Panc1 (cell line): ENCODE data around the gene SH2D1A. TPM values are rescaled to one million over a fixed set of nuclear protein-coding genes. Genes with fewer than 3 reads are reported as not detected.

Experiments
- ATAC-seq: fragments of 200-7000 bp; cut with Tn5 transposase; 2 replicates; pipeline ENCODE4 v1.9.1; 2020; ENCODE audit warnings: mild to moderate bottlenecking, moderate library complexity
- BruUV-seq: library from RNA; stranded (reverse); fragments of 400-500 nt; replicated peaks from 2 replicates; lab custom pipeline; 2021; lab: Mats Ljungman, UMichigan
- CTCF ChIA-PET: fragments of 300-600 bp; sonication (Branson Sonifier 250); formaldehyde crosslinking; loops from one replicate; lab custom pipeline; 2022; ENCODE audit warnings: antibody characterized with exemption; lab: Charles Lee
- POLR2A ChIA-PET: fragments of 300-600 bp; sonication (Branson Sonifier 250); formaldehyde crosslinking; loops from one replicate; lab custom pipeline; 2022; ENCODE audit warnings: antibody characterized with exemption; lab: Charles Lee
- DNase-seq: peaks from one replicate; pipeline ENCODE4 v3.0.0-alpha.2; 2010; ENCODE audit warnings: low read depth, low spot score
- H3K27ac ChIP-seq: 2 replicates; pipeline ENCODE4 v1.5.1; 2011; ENCODE audit warnings: mild to moderate bottlenecking, low read length, inconsistent platforms
- H3K27me3 ChIP-seq: fragments of 200-500 bp; sonication (Bioruptor generic); 2 replicates; pipeline ENCODE4 v1.6.0; 2014; ENCODE audit warnings: low read length, inconsistent platforms; ENCODE audit not compliant: control insufficient read depth, insufficient read depth
- H3K36me3 ChIP-seq: fragments of 200-500 bp; sonication (Bioruptor generic); 2 replicates; pipeline ENCODE4 v1.5.1; 2014; ENCODE audit warnings: inconsistent platforms, mild to moderate bottlenecking, low read length, moderate library complexity; ENCODE audit not compliant: control insufficient read depth, insufficient read depth
- H3K4me1 ChIP-seq: 2 replicates; pipeline ENCODE4 v1.5.1; 2011; ENCODE audit warnings: inconsistent platforms, mild to moderate bottlenecking, low read length, moderate library complexity; ENCODE audit not compliant: control insufficient read depth, insufficient read depth
- H3K4me3 ChIP-seq, 2 experiments: 2 replicates each; pipeline ENCODE4 v1.5.1; 2011 to 2012; ENCODE audit warnings: low read depth in 2 of 2, low read length in 2 of 2, mild to moderate bottlenecking in 2 of 2, inconsistent platforms in 1 of 2, moderate library complexity in 1 of 2
- H3K9me3 ChIP-seq: fragments of 200-500 bp; sonication (Bioruptor generic); 2 replicates; pipeline ENCODE4 v1.5.1; 2014; ENCODE audit warnings: low read depth, mild to moderate bottlenecking, inconsistent platforms, low read length, moderate library complexity; ENCODE audit not compliant: control insufficient read depth, insufficient read depth
- CTCF ChIP-seq: fragments of 450-650 bp; IDR thresholded peaks from 2 replicates; pipeline ENCODE4 v1.5.1; 2017; ENCODE audit warnings: mild to moderate bottlenecking
- POLR2AphosphoS5 ChIP-seq: IDR thresholded peaks from 2 replicates; pipeline ENCODE4 v1.6.1; 2012; ENCODE audit warnings: mild to moderate bottlenecking, low read depth, low read length, moderate library complexity
- REST ChIP-seq, 2 experiments: IDR thresholded peaks; 2 replicates each; pipeline ENCODE4 v1.6.1; 2011 to 2012; ENCODE audit warnings: low read depth in 2 of 2, control low read depth in 1 of 2, low read length in 1 of 2, mild to moderate bottlenecking in 1 of 2, moderate library complexity in 1 of 2; ENCODE audit not compliant: insufficient read depth in 1 of 2
- SIN3A ChIP-seq: IDR thresholded peaks from 2 replicates; pipeline ENCODE4 v1.6.1; 2012; ENCODE audit warnings: low read depth, mild to moderate bottlenecking, low read length, moderate library complexity, borderline replicate concordance; ENCODE audit not compliant: insufficient read depth
- TCF7L2 ChIP-seq: IDR thresholded peaks from 2 replicates; pipeline ENCODE4 v1.6.1; 2011; ENCODE audit warnings: mild to moderate bottlenecking, low read depth, low read length, inconsistent platforms
- in situ Hi-C: cut with HindIII; loops from 2 replicates; pipeline ENCODE4 v1.10.0; 2016; ENCODE audit warnings: low sequenced_read_pairs, low pct_unique_long_range_greater_than_20kb
- intact Hi-C: fragments of 100-400 bp; cut with micrococcal nuclease; formaldehyde crosslinking; loops from one replicate; pipeline ENCODE4 v1.10.0; 2022; ENCODE audit not compliant: unreplicated experiment
- total RNA-seq: library from RNA; stranded (reverse); gene quantifications from one replicate; pipeline ENCODE4 v1.2.1, GENCODE V29; 2021; ENCODE audit not compliant: unreplicated experiment

Gene SH2D1A
- total RNA-seq, 1 experiment from 2014 or later, result 0.21 TPM

- no peaks in the 10 kb centered on the region for H3K9me3 ChIP-seq
- ATAC-seq, result no peak
- intact Hi-C loops, result no loop called here
- no TSS peak for BruUV-seq
- no peak overlapping the region for H3K4me3 ChIP-seq
- DNase-seq, result no peak
- no peaks in the 10 kb centered on the region for H3K4me1 ChIP-seq
- in situ Hi-C loops, result no loop called here
- TF ChIP-seq REST (IDR thresholded peaks at IDR 0.05; ENCODE audit: insufficient read depth in 1 of 2, low read depth in 2 of 2, low read length in 1 of 2) (no peak), TCF7L2 (no peak), SIN3A (no peak), POLR2AphosphoS5 (no peak), CTCF (no peak)
- H3K27ac ChIP-seq, result no peak overlapping the region
- ChIA-PET CTCF (no interaction called here), POLR2A (no interaction called here)
- no peaks in the 10 kb centered on the region; the same call in 1 of the 2 replicates for H3K27me3 ChIP-seq
- no peaks in the 10 kb centered on the region for H3K36me3 ChIP-seq
Measured at GRCh38 chrX:124328765-124329164, 17.6 kb upstream of the SH2D1A start.

GRCh38 chrX:124332481-124333424 lies 13.6 kb upstream of the SH2D1A start, which contains the start of gene TEX13D:
TSS of gene TEX13D (plus strand) at chrX:124332660. CDS start at chrX:124332918, 258 bp downstream.
- Histone ChIP-seq H3K4me1 (no peaks in the 10 kb centered on the region), H3K9me3 (no peaks in the 10 kb centered on the region), H3K27me3 (no peaks in the 10 kb centered on the region; the same call in 1 of the 2 replicates), H3K36me3 (no peaks in the 10 kb centered on the region), H3K27ac (no peak within 1 kb of the TSS), H3K4me3 (no peak within 1 kb of the TSS)
- in situ Hi-C loops (no loop called here), intact Hi-C loops (no loop called here)
- ChIA-PET CTCF (no interaction called here), POLR2A (interaction anchor here (0.6 kb wide), 1 partner anchor 50 kb away, joined by 6 read pairs; no protein-coding TSS in a partner anchor)
- TF ChIP-seq REST (IDR thresholded peaks at IDR 0.05; ENCODE audit: insufficient read depth in 1 of 2, low read depth in 2 of 2, low read length in 1 of 2) (no peak), TCF7L2 (no peak), CTCF (no peak), POLR2AphosphoS5 (no peak), SIN3A (no peak)
- no TSS peak for BruUV-seq
- ATAC-seq, result no peak
- DNase-seq, result no peak
